ENCODE measurements around the gene NECAB3. TPM values are rescaled to one million over a fixed set of nuclear protein-coding genes. Genes with fewer than 3 reads are reported as not detected.

The NECAB3 gene
- total RNA-seq, 2 donors from 2014 or later, result 77.2 to 92.3 TPM

DNA sequence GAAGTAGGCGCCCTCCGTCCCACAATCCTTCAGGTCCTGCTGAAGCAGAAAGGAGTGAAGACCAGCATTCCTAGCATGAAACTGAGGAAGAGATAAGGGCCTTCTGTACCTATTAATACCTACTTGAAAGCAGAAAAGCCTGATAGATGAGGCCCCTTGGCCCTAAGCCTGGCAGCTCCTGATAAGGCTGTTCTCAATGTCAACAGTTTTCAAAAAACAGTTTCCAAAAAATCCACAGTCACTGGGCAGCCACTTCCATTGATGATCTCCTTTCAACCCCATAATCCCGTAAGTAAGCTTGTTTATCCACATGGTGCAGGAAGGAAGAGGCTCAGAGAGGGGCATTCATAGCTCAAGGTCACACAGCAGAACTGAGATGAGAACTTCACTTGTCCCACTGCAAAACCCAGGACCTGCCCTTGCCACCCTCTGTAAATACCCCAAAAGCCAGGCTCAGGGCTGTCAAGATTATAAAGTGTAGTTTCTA lies 14.8 kb upstream of the NECAB3 start:
- 92% methylated on average over 3 of the region's 3 CpGs for WGBS, 2 experiments (ENCODE audit: insufficient coverage in 1 of 2, insufficient read length in 1 of 2)
- H3K4me1 ChIP-seq (ENCODE audit: control insufficient read depth, insufficient read depth, low read length), result peaks cover 10% of the 10 kb centered on the region
- H3K27ac Mint-ChIP-seq, result peak overlapping the region; percentile 4
- H3K27ac ChIP-seq (ENCODE audit: low read depth, low read length), result no peak overlapping the region
- H3K9me3 ChIP-seq (ENCODE audit: control insufficient read depth, low read length), result no peaks in the 10 kb centered on the region
- no peak overlapping the region for H3K4me3 ChIP-seq (ENCODE audit: low read length)
- peaks cover 34% of the 10 kb centered on the region for H3K4me1 Mint-ChIP-seq
- no peak overlapping the region for H3K9ac ChIP-seq (ENCODE audit: extremely low read depth, low read length, poor library complexity, severe bottlenecking)
- no peak for DNase-seq
- no peaks in the 10 kb centered on the region for H3K9me3 Mint-ChIP-seq
- H3K4me3 Mint-ChIP-seq, result no peak overlapping the region
- no peaks in the 10 kb centered on the region for H3K36me3 ChIP-seq (ENCODE audit: control insufficient read depth, insufficient read depth, low read length)
- TF ChIP-seq, protein P1, sequence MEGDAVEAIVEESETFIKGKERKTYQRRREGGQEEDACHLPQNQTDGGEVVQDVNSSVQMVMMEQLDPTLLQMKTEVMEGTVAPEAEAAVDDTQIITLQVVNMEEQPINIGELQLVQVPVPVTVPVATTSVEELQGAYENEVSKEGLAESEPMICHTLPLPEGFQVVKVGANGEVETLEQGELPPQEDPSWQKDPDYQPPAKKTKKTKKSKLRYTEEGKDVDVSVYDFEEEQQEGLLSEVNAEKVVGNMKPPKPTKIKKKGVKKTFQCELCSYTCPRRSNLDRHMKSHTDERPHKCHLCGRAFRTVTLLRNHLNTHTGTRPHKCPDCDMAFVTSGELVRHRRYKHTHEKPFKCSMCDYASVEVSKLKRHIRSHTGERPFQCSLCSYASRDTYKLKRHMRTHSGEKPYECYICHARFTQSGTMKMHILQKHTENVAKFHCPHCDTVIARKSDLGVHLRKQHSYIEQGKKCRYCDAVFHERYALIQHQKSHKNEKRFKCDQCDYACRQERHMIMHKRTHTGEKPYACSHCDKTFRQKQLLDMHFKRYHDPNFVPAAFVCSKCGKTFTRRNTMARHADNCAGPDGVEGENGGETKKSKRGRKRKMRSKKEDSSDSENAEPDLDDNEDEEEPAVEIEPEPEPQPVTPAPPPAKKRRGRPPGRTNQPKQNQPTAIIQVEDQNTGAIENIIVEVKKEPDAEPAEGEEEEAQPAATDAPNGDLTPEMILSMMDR (conservative IDR thresholded peaks at IDR 0.05), result no peak
- H3K36me3 Mint-ChIP-seq (ENCODE audit: low read depth), result no peaks in the 10 kb centered on the region
- peaks cover 8% of the 10 kb centered on the region for H3K27me3 Mint-ChIP-seq (ENCODE audit: insufficient read depth)
- no peaks in the 10 kb centered on the region for H3K27me3 ChIP-seq (ENCODE audit: control insufficient read depth, insufficient read depth, low read length, poor library complexity, severe bottlenecking)

DNA sequence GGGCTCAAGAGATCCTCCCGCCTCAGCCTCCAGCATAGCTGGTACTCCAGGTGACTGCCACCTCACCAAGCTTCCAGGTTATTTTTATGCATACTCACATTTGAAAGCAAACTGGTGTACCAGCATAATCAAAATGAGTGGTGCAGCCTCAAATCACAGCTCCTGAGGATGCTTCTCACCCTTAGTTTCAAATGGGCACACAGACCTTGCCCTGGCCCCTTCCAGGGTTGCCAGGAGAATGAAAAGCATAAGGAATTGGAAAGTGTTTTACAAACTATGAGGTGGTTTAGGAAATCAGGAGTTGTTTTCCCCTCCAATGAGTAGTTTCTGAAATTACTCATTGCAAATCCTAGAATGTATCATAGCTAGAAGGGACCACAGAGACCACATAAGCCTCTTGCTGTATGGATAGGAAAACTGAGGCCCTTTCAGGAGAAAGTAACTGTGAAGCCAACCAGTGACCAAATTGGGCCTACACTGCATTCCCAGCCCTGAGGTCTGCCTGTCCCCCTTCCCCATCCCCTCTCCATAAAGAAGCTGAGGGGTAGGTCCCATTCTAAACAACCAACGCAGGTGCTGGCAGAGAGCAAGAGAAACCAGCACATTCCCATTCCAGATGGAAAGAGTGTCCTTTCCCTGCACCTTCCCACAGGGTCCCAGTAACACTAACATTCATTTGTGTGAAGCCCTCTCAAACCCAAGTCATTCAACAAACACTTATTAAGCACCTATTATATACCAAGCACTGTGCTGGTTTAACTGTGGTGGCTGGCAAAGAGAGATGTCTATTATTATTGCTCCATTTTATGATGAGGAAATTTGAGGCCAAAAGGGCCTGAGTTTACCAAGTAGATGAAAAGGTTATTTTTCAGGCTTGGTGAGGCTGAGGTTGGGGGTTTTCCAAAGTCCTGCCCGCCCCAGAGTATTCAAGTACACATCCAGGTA lies 14.0 kb upstream of the NECAB3 start:
- no peaks in the 10 kb centered on the region for H3K9me3 ChIP-seq (ENCODE audit: control insufficient read depth, low read length)
- no peaks in the 10 kb centered on the region for H3K27me3 ChIP-seq (ENCODE audit: control insufficient read depth, insufficient read depth, low read length, poor library complexity, severe bottlenecking)
- Mint-ChIP-seq H3K36me3 (ENCODE audit: low read depth) (no peaks in the 10 kb centered on the region), H3K4me3 (no peak overlapping the region), H3K4me1 (peaks cover 31% of the 10 kb centered on the region), H3K27ac (peak overlapping the region; percentile 4), H3K27me3 (ENCODE audit: insufficient read depth) (peaks cover 8% of the 10 kb centered on the region), H3K9me3 (no peaks in the 10 kb centered on the region)
- DNase-seq, result no peak
- WGBS, 2 experiments (ENCODE audit: insufficient coverage in 1 of 2, insufficient read length in 1 of 2), result 92 to 100% methylated on average over 2 to 3 of the region's 3 CpGs
- H3K9ac ChIP-seq (ENCODE audit: extremely low read depth, low read length, poor library complexity, severe bottlenecking), result no peak overlapping the region
- H3K36me3 ChIP-seq (ENCODE audit: control insufficient read depth, insufficient read depth, low read length), result no peaks in the 10 kb centered on the region
- H3K4me3 ChIP-seq (ENCODE audit: low read length), result no peak overlapping the region
- TF ChIP-seq, protein P1 (conservative IDR thresholded peaks at IDR 0.05), result no peak
- no peak overlapping the region for H3K27ac ChIP-seq (ENCODE audit: low read depth, low read length)
- peaks cover 10% of the 10 kb centered on the region for H3K4me1 ChIP-seq (ENCODE audit: control insufficient read depth, insufficient read depth, low read length)

DNA sequence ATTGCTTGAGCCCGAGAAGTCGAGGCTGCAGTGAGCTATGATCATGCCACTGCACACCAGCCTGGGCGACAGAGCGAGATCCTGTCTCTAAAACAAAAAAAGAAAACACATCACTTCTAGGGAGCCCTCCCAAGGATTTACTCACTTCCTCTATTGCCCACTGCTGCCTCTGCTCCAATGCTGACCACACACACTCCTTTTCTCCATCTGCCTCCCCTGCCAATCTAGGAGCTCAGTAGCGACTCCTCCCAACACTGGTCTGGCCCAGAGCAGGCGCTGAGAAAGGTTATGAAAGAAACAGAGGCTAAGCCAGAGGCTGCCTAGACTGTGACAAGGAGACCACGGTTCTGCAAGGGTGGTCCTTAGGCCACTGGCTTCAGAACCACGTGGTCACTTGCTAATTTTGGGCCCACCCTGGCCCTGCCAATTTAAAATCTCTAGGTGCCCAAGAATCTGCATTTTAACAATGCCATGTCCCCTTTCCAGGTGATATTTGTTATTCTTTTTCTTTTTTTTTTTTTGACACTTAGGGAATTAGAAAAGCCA lies 13.2 kb upstream of the NECAB3 start:
- Histone ChIP-seq H3K4me1 (ENCODE audit: control insufficient read depth, insufficient read depth, low read length) (peaks cover 10% of the 10 kb centered on the region), H3K9ac (ENCODE audit: extremely low read depth, low read length, poor library complexity, severe bottlenecking) (no peak overlapping the region), H3K9me3 (ENCODE audit: control insufficient read depth, low read length) (no peaks in the 10 kb centered on the region), H3K27me3 (ENCODE audit: control insufficient read depth, insufficient read depth, low read length, poor library complexity, severe bottlenecking) (no peaks in the 10 kb centered on the region), H3K36me3 (ENCODE audit: control insufficient read depth, insufficient read depth, low read length) (no peaks in the 10 kb centered on the region), H3K27ac (ENCODE audit: low read depth, low read length) (no peak overlapping the region), H3K4me3 (ENCODE audit: low read length) (no peak overlapping the region)
- Mint-ChIP-seq H3K27me3 (ENCODE audit: insufficient read depth) (peaks cover 8% of the 10 kb centered on the region), H3K27ac (no peak overlapping the region), H3K4me1 (peaks cover 33% of the 10 kb centered on the region), H3K9me3 (no peaks in the 10 kb centered on the region), H3K4me3 (no peak overlapping the region), H3K36me3 (ENCODE audit: low read depth) (no peaks in the 10 kb centered on the region)
- 84 to 85% methylated on average over 6 to 8 of the region's 8 CpGs for WGBS, 2 experiments (ENCODE audit: insufficient coverage in 1 of 2, insufficient read length in 1 of 2)
- TF ChIP-seq, protein P1 (conservative IDR thresholded peaks at IDR 0.05), result no peak
- DNase-seq, result no peak
